GM12891 (cell line): ENCODE data around the gene ZMIZ1.

Experiments
- PAX5 ChIP-seq: IDR thresholded peaks from 2 replicates; pipeline ENCODE4 v1.6.1; 2011; ENCODE audit warnings: low read length, moderate library complexity, mild to moderate bottlenecking; ENCODE audit not compliant: insufficient read depth, severe bottlenecking
- POLR2A ChIP-seq: IDR thresholded peaks from 2 replicates; pipeline ENCODE4 v1.6.1; 2011; ENCODE audit warnings: low read depth, low read length, control low read depth
- POLR2AphosphoS5 ChIP-seq: IDR thresholded peaks from 2 replicates; pipeline ENCODE4 v1.6.1; 2011; ENCODE audit warnings: low read depth, low read length, control low read depth
- POU2F2 ChIP-seq: IDR thresholded peaks from 2 replicates; pipeline ENCODE4 v1.6.1; 2011; ENCODE audit warnings: low read depth, mild to moderate bottlenecking, control low read depth, low read length, moderate library complexity
- SPI1 ChIP-seq: IDR thresholded peaks from 2 replicates; pipeline ENCODE4 v1.6.1; 2011; ENCODE audit warnings: low read depth, low read length, control low read depth
- TAF1 ChIP-seq: IDR thresholded peaks from 2 replicates; pipeline ENCODE4 v1.6.1; 2011; ENCODE audit warnings: low read depth, low read length, control low read depth

DNA sequence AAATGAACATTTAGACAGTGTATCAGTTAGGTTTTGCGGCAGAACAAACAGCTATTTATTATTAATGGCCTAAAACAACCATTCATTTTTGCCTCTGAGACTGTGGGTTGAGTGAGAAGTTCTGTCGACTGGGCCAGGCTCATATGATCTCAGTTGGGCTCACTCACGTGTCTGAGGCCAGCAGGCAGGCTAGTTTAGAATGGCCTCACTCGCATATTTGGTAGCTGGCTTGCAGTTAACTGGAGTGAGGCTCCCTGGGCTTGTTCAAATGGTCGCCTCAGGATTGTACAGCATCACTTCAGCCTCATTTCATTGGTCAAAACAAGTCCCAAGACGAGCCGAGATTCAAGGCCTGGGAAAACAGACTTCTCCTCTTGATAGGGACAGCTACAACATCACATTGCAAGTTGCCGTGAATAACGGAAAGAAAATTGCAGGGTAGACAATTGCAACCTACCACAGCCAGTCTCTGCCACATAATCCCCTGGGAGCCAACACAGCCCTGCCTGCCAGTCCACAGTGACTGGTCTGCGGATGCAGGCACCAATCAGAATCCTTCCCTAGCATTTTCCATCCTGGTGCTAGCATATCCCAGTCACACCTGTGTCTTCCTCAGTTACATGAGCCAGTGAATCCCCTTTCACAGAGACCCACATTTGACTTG, 255.4 kb downstream of the ZMIZ1 start:
- TF ChIP-seq POLR2A, result no peak
- no peak for TF ChIP-seq POLR2AphosphoS5
- no peak for TF ChIP-seq TAF1
- TF ChIP-seq POU2F2, result no peak
- TF ChIP-seq SPI1, result no peak
- no peak for TF ChIP-seq PAX5
